Cardiac muscle cell (in vitro differentiated cells and primary cell): ENCODE measurements around the gene KIAA1549. TPM values are rescaled to one million over a fixed set of nuclear protein-coding genes. Genes with fewer than 3 reads are reported as not detected.

ENCODE experiments used
- DNase-seq, 2 donors: peaks; one replicate each; pipeline versions ENCODE4 v3.0.0 to v3.0.0-alpha.2; 2010 to 2017; ENCODE audit warnings: low read depth in 1 of 2, low spot score in 1 of 2
- H3K27ac ChIP-seq: fragments of 200-600 bp; sonication (generic); 2 replicates; pipeline ENCODE4 v1.5.1; 2016
- H3K27me3 ChIP-seq: fragments of 200-600 bp; sonication (generic); 2 replicates; pipeline ENCODE4 v1.6.0; 2016; ENCODE audit warnings: control low read depth
- H3K36me3 ChIP-seq: fragments of 200-600 bp; sonication (generic); 2 replicates; pipeline ENCODE4 v1.5.1; 2016; ENCODE audit warnings: control low read depth
- H3K4me1 ChIP-seq: fragments of 200-600 bp; sonication (generic); 2 replicates; pipeline ENCODE4 v1.8.1; 2017; ENCODE audit warnings: low read depth, mild to moderate bottlenecking, mixed run types
- H3K4me3 ChIP-seq: fragments of 200-600 bp; sonication (generic); 2 replicates; pipeline ENCODE4 v1.5.1; 2016; ENCODE audit warnings: mild to moderate bottlenecking
- H3K9me3 ChIP-seq: fragments of 200-600 bp; sonication (generic); 2 replicates; pipeline ENCODE4 v1.5.1; 2017; ENCODE audit warnings: low read depth, mild to moderate bottlenecking, control low read depth
- CTCF ChIP-seq: IDR thresholded peaks from 2 replicates; pipeline ENCODE4 v1.5.1; 2012; ENCODE audit warnings: low read depth, mild to moderate bottlenecking, low read length
- polyA plus RNA-seq: library from polyadenylated mRNA; unstranded; fragments of >200 nt; fragmentation: Nextera tagmentation; extraction: Ambion mirVana; gene quantifications from 2 replicates; pipeline ENCODE4 v1.2.1, GENCODE V29; 2016
- total RNA-seq: library from RNA; depleted of rRNA; stranded (reverse); fragments of >200 nt; gene quantifications from 2 replicates; pipeline ENCODE4 v1.2.3, GENCODE V29; 2016

KIAA1549 gene
- total and polyA plus RNA-seq, 2 experiments from 2014 or later = 7.5 to 13.6 TPM

GRCh38 chr7:138834583-138834982, 146.6 kb downstream of the KIAA1549 start:
- no peak for DNase-seq
- no peaks in the 10 kb centered on the region for H3K9me3 ChIP-seq
- no peak overlapping the region for H3K4me3 ChIP-seq
- peaks cover 14% of the 10 kb centered on the region for H3K4me1 ChIP-seq
- TF ChIP-seq CTCF = no peak
- H3K27me3 ChIP-seq = no peaks in the 10 kb centered on the region
- no peak overlapping the region for H3K27ac ChIP-seq
- peaks cover 9% of the 10 kb centered on the region for H3K36me3 ChIP-seq

GRCh38 chr7:138833596-138833995, 147.6 kb downstream of the KIAA1549 start:
- Histone ChIP-seq H3K4me3 (no peak overlapping the region), H3K9me3 (no peaks in the 10 kb centered on the region), H3K36me3 (peaks cover 9% of the 10 kb centered on the region), H3K27ac (no peak overlapping the region), H3K4me1 (peaks cover 13% of the 10 kb centered on the region), H3K27me3 (no peaks in the 10 kb centered on the region)
- no peak for TF ChIP-seq CTCF
- no peak for DNase-seq

GRCh38 chr7:138832966-138833365, 148.2 kb downstream of the KIAA1549 start:
- no peak for TF ChIP-seq CTCF
- no peaks in the 10 kb centered on the region for H3K9me3 ChIP-seq
- H3K36me3 ChIP-seq = peaks cover 9% of the 10 kb centered on the region

GRCh38 chr7:138829335-138829734, 151.9 kb downstream of the KIAA1549 start:
- no peak overlapping the region for H3K27ac ChIP-seq
- H3K27me3 ChIP-seq = no peaks in the 10 kb centered on the region
- H3K4me1 ChIP-seq = no peaks in the 10 kb centered on the region
- no peak overlapping the region for H3K4me3 ChIP-seq
- TF ChIP-seq CTCF = no peak
- no peak for DNase-seq
- H3K9me3 ChIP-seq = no peaks in the 10 kb centered on the region
- H3K36me3 ChIP-seq = no peaks in the 10 kb centered on the region

More at GRCh38 chr7:138832966-138833365, 148.2 kb downstream of the KIAA1549 start:
- DNase-seq = no peak
- H3K4me3 ChIP-seq = no peak overlapping the region
- no peak overlapping the region for H3K27ac ChIP-seq
- peaks cover 6% of the 10 kb centered on the region for H3K4me1 ChIP-seq
- H3K27me3 ChIP-seq = no peaks in the 10 kb centered on the region

GRCh38 chr7:138828302-138828701, 152.9 kb downstream of the KIAA1549 start:
- no peak overlapping the region for H3K27ac ChIP-seq
- H3K4me3 ChIP-seq = no peak overlapping the region
- no peak for DNase-seq
- no peak for TF ChIP-seq CTCF
- no peaks in the 10 kb centered on the region for H3K27me3 ChIP-seq
- no peaks in the 10 kb centered on the region for H3K4me1 ChIP-seq
- no peaks in the 10 kb centered on the region for H3K36me3 ChIP-seq
- H3K9me3 ChIP-seq = no peaks in the 10 kb centered on the region
